ENCODE results near the gene PSMD14.

Gene PSMD14

DNA sequence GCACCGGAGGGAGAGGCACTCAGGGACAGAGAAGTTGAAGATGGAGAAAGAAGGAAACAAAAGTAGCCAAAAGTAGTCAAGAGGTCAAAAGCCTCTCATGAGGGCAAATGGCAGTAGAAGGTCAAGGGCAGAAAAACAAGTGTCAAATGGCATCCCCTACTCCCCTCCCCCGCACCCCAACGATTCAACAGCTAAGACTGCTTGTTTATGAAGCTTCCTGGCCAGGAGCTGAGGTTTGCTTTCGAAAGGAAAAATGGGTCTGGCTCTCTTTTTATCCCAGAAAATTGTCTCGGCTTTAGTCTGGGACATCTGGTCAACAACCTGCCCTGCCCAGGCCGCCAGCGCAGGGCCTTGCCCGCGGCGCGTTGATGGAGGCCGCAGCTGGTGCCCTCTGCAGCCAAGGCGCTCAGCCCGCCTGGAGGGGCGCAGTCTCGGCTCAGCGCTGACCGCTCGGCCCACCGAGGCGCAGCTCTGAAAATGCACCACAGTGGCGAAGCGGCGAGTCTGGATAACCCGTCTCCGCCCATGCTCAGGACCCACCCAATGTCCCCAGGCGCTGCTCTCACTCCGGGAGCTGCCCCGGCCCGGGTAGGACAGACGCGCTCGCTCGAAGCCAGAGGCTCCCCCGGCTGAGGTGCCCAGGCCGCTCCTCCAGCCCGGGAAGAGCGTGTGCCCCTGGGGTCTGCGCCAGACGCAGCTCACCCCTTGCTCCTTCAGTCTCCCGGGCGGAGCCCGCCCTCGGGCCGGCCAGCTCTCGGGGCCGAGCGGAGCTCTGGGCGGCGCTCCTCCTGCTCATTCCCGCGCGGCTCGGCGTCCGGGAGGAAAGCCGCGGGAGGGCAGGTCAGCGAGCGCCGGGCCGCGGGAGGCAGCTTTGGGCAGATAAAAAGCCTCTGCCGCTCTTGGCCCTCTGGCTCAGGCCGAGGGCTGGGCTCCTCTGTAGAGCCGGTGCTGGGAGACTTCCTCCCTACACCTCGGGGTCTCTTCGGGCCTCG lies 106.1 kb downstream of the PSMD14 start:
- TF ChIP-seq, protein P1, sequence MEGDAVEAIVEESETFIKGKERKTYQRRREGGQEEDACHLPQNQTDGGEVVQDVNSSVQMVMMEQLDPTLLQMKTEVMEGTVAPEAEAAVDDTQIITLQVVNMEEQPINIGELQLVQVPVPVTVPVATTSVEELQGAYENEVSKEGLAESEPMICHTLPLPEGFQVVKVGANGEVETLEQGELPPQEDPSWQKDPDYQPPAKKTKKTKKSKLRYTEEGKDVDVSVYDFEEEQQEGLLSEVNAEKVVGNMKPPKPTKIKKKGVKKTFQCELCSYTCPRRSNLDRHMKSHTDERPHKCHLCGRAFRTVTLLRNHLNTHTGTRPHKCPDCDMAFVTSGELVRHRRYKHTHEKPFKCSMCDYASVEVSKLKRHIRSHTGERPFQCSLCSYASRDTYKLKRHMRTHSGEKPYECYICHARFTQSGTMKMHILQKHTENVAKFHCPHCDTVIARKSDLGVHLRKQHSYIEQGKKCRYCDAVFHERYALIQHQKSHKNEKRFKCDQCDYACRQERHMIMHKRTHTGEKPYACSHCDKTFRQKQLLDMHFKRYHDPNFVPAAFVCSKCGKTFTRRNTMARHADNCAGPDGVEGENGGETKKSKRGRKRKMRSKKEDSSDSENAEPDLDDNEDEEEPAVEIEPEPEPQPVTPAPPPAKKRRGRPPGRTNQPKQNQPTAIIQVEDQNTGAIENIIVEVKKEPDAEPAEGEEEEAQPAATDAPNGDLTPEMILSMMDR (IDR thresholded peaks at IDR 0.05; ENCODE audit: control insufficient read depth, insufficient read depth, low read depth, low read length, missing control alignments): no peak
- DNase-seq (ENCODE audit: low read depth): no peak
- H3K4me3 ChIP-seq (ENCODE audit: control insufficient read depth, low read depth, low read length): peak overlapping the region; percentile 55

DNA sequence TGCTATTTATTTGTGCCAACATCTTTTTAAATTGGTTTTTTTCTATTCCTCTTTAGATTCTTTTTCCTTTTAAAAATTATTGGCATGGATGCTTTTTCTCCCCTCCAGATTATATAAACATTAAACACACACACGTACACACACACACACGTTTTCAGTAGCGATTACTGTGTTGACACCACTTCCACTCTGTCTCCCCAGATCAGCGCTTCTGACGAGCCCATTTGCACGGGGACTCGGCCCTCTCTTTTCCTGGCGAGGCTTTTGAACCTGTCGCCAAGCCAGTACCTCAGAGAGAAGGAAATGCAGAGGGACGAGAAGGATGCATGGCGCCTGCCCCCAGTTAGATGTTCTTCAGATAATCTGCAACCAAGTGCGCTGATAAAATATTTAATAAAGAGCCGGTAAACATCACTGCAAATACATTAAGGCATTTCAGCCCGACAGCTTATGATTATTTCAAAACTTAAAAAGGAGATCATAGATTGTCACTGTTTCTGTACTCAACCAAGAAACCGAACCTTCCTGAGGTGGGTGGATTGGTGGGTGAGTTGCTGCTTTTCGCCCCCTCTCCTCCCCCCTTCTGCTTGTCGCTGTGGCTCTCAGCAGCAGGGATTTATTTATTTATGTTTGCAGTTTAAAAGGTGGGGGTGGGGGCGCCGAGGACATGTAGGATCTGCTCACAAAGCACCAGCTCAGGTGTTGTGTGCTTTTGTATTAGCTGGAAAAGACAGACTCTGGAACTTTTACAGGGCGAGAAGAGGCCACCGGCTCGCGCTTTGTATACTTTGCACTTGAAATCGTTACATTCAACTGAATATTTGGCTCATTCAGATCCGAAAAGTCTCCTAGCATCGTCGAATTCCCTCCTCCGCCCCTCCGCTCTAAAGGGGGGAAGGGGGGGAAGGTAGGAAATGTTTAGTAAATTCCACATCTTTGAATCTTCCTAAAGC lies 107.1 kb downstream of the PSMD14 start:
- peak overlapping the region; percentile 55 for H3K4me3 ChIP-seq (ENCODE audit: control insufficient read depth, low read depth, low read length)
- DNase-seq (ENCODE audit: low read depth): no peak
- TF ChIP-seq, protein P1 (IDR thresholded peaks at IDR 0.05; ENCODE audit: control insufficient read depth, insufficient read depth, low read depth, low read length, missing control alignments): no peak

DNA sequence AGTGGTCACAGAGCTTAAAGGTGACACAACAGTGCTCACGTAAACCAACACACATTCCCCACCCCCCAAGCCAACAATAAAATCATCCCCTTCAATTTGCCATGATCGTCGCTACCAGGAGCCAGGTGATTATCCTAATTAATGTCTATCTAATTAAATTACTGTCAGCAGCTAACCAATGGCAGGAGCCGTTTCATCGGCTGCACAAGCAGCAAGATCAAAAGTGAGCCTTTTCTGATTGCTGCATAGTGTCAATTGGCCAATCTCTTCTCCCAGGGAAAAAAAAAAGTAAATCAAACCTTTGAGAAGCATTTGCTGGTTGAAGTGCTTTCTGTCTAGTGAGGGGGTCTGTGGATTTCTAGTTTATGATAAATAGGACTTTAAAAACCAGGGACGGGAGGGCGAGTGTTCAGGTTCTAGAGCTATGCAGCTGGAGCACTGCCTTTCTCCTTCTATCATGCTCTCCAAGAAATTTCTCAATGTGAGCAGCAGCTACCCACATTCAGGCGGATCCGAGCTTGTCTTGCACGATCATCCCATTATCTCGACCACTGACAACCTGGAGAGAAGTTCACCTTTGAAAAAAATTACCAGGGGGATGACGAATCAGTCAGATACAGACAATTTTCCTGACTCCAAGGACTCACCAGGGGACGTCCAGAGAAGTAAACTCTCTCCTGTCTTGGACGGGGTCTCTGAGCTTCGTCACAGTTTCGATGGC lies 107.9 kb downstream of the PSMD14 start, which contains the start of gene TBR1:
Gene TBR1, plus strand, starts transcription at position 311 of the 721 bp plus-strand sequence. Its CDS starts 114 bp downstream, at position 425.
- TF ChIP-seq, protein P1 (IDR thresholded peaks at IDR 0.05; ENCODE audit: control insufficient read depth, insufficient read depth, low read depth, low read length, missing control alignments): no peak
- no peak within 1 kb of the TSS for H3K4me3 ChIP-seq (ENCODE audit: control insufficient read depth, low read depth, low read length)
- DNase-seq (ENCODE audit: low read depth): no peak

DNA sequence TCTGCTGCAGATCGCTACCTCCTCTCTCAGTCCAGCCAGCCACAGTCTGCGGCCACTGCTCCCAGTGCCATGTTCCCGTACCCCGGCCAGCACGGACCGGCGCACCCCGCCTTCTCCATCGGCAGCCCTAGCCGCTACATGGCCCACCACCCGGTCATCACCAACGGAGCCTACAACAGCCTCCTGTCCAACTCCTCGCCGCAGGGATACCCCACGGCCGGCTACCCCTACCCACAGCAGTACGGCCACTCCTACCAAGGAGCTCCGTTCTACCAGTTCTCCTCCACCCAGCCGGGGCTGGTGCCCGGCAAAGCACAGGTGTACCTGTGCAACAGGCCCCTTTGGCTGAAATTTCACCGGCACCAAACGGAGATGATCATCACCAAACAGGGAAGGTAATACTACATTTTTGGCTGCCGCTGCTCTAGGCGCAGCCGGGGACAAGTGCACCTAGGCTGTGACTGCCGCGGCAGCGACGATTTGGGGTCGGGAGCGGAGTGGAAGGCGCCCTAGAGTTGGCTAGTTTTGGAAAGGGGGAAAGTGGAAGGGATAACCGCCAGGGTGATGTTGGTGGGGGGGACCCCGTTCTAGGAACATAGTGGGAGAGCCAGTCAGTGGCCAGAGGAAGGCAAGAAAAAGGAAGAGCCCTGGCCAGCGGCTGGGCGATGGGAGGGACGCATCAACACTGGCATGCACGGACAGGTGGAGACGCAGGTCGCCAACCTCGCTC lies 108.6 kb downstream of the PSMD14 start:
- TF ChIP-seq, protein P1 (IDR thresholded peaks at IDR 0.05; ENCODE audit: control insufficient read depth, insufficient read depth, low read depth, low read length, missing control alignments): no peak
- H3K4me3 ChIP-seq (ENCODE audit: control insufficient read depth, low read depth, low read length): no peak overlapping the region
- no peak for DNase-seq (ENCODE audit: low read depth)

DNA sequence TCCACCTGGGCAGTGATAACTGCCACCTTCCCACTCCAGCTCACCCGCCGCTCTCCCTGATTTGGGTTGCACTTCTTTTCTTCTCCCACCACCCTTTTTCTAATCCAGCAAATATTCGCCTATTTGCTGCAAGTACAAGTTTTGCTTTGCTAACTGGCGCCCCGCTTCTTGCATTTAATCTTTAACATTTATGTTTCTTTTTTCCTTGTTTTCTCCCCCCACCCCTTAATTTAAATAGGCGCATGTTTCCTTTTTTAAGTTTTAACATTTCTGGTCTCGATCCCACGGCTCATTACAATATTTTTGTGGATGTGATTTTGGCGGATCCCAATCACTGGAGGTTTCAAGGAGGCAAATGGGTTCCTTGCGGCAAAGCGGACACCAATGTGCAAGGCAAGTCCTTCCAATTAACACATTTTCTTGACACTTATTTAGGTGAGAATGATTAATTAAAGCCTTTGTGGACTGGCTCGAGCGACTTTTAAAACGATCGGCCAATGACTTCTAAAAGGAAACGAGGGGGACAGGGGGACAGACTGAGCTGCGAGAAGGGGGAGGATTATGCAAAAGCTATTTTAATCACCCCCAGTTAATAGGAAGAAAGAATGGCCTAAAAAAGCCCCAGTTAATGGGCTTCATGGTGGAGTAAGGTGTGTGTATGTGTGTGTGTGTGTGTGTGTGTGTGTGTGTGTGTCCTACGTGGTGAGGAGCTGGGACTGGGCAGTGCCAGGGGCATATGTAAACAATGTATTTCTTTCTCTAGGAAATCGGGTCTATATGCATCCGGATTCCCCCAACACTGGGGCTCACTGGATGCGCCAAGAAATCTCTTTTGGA lies 109.4 kb downstream of the PSMD14 start:
- TF ChIP-seq, protein P1 (IDR thresholded peaks at IDR 0.05; ENCODE audit: control insufficient read depth, insufficient read depth, low read depth, low read length, missing control alignments): no peak
- no peak overlapping the region for H3K4me3 ChIP-seq (ENCODE audit: control insufficient read depth, low read depth, low read length)
- DNase-seq (ENCODE audit: low read depth): no peak
